HG02642 (cell line): ENCODE data around the gene LDB2.
"Not testable (repeated sequence)": the region's sequence is repeated elsewhere in the genome, so short reads cannot be mapped to it uniquely, and the experiment has no call there.

Experiments
- ATAC-seq: cut with Tn5 transposase; IDR thresholded peaks from one replicate; pipeline ENCODE4 v1.9.1; 2021; ENCODE audit warnings: mild to moderate bottlenecking; ENCODE audit not compliant: unreplicated experiment, poor library complexity

Gene LDB2

DNA sequence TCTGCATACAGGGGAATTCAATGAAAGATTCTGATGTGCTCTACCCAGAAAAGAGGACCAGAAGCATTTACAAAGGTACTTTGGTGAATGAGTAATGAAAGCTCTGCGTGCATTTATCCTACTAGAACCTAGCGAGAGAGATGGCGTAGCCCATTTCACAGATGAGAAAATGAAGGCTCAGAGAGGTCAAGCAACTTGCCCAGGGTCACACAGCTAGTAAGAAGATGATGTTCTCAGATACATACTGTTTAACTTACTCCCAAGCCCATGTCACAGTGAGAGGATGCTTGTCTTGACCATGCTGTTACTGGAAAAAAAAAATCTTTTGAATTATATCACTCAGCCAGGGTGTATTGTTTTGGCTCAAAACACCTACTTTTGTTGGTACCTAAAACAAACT is 317.3 kb downstream of the LDB2 start:
- no peak for ATAC-seq

DNA sequence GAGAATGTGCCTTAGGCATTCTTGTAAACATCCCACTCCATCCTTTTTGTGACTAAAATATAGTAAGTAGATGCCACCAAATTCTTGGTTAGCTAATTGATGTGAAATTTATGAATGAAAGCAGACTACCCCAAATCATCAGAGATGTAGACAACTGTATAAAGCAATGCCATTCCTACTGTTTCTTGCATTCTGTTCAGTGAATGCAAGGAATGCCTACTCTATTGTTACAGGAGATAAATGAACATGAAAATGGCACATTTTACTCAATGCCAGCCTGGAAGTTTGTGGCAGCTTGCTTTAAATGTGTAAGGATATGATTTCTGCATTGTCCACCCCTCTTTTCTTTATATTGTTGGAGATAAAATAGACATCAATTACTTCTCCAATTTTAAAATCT is 317.9 kb downstream of the LDB2 start:
- no peak for ATAC-seq

DNA sequence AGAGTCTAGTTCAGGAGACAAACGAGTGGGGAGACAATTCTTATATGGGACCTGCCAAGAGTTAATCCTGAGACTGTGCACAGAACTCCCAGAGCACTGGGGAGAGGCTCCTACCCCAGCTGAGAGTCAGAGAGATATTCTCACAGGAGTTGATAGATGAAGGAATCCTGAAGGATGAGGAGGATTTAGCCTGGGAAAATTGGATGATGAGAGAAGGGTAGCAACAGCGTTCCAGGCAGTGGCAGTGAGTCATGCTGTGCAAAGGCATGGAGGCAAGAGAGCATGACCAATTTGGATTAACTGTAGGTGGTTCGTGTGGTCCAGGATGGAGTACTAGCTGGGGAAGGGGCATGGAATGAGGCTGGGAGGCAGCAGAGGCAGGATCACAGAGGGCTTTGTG is 318.6 kb downstream of the LDB2 start:
- ATAC-seq: no peak

DNA sequence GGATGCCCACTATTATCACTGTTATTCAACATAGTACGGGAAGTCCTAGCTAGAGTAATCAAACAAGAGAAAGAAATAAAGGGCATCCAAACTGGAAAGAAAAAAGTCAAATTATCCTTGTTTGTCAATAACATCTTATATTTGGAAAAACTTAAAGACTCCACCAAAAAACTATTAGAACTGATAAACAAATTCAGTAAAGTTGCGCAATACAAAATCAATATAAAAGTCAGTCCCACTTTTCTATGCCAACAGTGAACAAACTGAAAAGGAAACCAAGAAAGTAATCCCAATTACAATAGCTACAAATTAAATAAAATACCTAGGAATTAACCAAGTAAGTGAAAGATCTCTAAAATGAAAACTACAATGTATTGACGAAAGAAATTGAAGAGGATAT is 321.3 kb downstream of the LDB2 start:
- no peak for ATAC-seq

DNA sequence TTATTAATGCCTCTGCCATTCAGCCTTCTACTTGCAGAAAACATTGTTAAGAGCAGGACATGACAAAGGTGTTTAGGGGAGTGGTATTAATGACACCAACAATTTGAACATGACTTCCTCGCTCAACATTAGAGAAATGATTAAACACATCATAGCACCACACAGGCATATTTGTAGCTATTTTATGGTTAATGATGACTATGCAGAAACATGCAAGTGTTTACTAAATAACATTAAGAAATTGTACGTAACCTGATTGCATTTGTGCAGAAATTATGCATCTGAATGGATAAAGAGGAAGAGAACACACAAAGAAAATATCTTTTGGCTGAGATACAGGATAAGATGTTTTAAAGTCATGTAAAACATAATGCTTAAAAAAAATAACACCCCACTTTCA is 323.5 kb downstream of the LDB2 start:
- no peak for ATAC-seq

DNA sequence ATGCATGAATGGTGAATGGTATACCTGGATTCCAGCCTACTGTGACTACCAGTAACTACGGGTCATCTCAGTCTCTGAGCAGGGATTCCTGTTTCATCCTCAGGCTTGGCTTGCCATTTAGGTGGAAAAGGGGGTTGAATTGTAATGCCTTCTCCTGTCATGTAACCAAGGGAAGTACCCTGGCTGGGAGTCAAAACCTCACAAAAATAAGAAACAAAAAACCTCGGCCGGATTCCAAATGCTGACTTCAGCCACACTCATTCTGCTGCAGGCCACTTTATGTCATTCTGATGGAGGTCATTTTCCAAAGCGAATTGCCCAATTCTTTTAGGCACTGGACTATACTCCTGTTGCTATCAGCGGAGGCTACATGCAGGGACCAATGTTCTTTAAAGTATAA is 324.7 kb downstream of the LDB2 start:
- ATAC-seq: no peak

DNA sequence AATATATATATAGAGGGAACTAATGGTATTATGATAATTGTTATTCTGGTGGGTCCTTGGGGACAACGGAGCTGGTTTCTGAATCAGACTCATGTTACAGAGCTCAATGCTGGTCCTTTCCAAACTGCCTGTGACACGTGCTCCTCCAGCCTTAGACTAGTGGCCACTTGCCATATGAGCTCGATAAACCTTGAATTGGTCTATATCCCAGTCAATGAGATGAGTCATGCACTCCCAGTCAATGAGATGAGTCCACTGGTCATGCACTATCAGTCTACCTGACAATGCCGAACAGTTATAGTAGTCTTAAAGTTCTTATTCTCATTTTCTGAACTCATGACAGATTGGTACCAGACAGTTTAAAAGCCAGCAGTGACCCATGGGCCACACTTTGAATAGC is 325.2 kb downstream of the LDB2 start:
- no peak for ATAC-seq

DNA sequence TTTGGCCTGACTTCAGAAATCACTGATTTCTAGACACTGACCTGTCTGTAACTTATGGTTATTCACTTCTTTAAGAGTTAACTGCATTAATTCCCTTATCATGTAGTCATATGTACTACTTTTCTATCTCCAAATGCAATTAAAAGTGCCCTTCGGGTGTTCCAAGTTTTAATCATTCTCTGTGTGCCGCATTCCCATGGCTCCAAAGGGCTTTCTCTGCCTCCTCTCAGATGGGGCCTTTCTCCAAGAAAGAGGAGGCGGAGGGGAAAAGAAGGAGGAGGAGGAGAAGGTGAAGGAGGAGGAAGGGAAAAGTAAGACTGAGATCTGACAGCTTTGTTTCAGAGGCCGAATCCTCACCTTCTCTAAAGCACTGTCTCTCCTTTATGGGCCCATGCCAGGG is 325.8 kb downstream of the LDB2 start:
- no peak for ATAC-seq

DNA sequence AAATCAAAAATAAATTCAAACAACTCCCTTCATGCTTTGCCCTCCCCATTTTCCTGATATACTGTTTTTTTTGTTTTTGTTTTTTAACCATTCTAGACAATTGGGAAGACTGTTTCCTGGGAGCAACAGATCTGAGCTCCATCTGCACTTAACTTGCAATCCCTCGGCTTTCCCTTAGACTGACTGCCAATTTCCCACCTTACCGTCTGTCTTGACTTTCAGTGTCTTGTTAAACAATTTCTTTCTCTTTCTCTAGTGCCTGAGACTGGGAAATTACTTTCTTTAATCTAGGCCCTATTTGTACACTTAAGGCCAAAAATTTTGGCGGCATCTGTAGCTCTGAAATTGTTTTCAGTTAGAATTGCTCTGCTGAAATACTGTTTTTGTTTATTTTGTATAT is 326.3 kb downstream of the LDB2 start:
- ATAC-seq: no peak

DNA sequence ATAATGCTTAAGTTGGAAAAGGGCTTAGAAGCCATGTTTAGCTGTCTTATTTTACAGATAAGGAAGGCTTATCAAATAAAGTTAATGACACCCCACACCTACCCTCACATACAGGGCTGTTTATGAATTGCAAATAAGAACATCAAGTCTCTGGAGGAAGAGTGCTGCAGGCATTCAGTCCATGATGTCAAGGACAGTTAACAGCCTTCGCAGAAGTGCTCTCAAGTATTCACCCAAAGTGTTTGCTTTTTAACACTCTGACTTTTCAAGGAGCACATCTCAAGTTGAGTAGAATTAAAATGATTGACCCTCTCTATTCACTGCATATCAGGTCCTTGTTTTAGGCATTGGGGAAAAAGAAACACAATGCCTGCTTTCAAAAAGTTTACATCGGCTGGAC is 328.7 kb downstream of the LDB2 start:
- ATAC-seq: no peak

DNA sequence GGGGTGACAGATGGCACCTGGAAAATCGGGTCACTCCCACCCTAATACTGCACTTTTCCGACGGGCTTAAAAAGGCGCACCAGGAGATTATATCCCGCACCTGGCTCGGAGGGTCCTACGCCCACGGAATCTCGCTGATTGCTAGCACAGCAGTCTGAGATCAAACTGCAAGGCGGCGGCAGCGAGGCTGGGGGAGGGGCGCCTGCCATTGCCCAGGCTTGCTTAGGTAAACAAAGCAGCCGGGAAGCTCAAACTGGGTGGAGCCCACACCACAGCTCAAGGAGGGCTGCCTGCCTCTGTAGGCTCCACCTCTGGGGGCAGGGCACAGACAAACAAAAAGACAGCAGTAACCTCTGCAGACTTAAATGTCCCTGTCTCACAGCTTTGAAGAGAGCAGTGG is 341.1 kb downstream of the LDB2 start:
- not testable (repeated sequence) for ATAC-seq

DNA sequence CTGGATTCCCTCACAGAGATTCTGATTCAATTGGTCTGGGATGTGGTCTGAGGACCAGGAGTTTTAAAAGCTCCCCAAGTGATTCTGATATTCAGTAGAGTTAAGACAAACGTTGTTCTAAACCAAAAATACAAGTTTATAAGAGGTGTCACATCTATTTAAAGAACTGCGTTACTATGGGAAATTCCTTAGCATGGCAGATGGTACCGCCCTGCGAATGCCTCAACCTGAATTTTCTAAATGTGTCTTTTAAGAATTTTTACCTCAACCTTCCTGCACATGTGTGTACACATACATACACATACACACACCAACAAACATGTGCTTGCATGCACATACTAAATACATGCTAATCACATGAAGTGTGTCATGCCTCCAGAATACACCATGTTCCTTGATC is 343.3 kb downstream of the LDB2 start:
- no peak for ATAC-seq

DNA sequence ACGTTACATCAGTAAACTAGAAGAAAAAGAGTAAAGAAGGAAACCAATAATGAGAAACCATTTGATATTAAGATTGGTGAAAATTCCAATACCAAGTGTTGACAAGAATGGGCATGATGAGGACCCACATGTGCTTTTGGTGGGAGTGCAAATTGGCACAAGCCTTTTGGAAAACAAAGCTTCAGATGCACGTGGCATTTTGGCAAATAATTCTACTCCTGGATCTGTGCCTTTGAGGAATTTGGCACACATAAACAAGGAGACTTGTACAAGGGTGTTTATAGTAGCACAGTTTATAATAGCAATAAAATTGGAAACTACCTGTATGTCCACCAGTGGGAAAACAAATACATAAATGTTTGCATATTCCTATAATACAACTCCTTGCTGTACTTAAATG is 347.9 kb downstream of the LDB2 start:
- no peak for ATAC-seq

DNA sequence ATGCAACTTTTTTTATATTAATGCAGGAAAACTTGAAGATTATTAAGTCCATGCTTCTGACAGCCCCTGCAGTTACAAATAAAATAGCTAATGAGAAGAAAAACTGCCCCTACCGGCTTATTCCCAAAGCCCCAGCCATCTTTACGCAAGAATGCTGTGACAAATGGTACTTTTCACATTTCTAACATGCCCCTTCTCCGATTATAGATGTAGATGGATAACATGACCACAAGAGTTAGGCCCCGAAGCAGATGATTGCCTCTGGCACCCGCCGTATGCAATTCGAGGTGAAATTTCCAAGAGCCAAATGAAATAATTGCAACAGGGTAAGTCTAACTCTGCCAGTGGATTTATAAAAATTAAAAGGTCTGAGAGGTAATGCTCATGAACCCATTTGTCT is 352.8 kb downstream of the LDB2 start:
- no peak for ATAC-seq

DNA sequence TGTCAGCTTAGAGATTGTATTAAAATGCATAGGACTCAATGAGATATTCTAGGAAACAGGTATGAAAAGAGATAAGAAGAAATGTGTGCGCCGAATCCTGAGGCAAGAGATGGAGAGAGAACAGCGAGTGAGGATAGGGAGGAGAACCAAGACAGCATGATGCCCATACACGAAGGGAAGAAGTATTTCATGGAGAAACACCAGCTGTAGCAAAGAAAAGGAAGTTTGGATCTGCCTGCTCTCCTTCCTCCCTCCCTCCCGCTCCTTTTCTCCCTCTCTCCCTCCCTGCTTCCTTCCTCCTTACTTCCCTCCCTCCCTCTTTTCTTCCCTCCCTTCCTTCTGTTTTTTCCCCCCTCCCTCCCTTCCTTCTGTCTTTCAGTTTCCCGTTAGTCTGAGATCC is 353.6 kb downstream of the LDB2 start:
- no peak for ATAC-seq

DNA sequence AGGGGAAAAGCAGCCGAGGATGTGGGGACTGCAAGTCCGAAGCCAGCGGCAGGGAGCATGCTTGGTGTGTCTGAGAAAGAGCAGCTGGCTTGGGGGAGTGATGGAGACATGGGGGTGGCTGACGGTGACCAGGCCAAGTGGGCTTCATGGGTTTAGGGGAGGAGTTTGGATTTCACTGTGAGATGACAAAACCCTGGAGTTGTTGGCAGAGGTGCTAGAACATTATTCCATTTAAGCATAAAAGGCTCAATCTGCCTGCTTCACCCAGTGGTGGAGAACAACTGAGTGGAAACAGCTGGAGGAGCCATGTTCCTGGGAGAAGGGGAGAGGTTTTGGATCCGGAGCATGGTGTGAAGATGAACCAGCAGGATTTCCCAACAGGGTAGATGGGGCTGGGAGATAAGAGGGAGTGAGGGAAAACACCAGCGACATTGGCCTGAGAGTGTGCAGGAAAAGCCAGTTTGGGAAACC is 354.2 kb downstream of the LDB2 start:
- ATAC-seq: no peak

DNA sequence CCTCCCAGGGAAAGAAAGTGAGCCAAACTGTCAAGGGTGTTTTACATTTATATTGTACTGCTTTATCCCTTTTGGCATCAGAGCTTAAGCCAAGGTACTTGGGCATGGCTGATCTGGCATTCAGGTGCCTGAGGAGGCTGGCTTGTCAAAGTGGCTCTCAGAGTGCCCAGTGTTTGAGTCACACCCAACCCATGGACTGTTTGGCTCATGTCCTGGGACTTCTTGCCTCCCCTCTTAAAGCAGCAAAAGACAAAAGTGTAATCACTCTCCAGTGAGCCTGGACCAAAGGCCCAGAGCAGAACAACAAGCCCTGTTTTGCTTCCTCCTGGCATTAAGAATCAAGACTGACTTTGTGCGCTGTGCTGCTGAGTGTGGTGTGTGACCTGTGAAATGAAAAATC is 360.5 kb downstream of the LDB2 start:
- ATAC-seq: no peak

DNA sequence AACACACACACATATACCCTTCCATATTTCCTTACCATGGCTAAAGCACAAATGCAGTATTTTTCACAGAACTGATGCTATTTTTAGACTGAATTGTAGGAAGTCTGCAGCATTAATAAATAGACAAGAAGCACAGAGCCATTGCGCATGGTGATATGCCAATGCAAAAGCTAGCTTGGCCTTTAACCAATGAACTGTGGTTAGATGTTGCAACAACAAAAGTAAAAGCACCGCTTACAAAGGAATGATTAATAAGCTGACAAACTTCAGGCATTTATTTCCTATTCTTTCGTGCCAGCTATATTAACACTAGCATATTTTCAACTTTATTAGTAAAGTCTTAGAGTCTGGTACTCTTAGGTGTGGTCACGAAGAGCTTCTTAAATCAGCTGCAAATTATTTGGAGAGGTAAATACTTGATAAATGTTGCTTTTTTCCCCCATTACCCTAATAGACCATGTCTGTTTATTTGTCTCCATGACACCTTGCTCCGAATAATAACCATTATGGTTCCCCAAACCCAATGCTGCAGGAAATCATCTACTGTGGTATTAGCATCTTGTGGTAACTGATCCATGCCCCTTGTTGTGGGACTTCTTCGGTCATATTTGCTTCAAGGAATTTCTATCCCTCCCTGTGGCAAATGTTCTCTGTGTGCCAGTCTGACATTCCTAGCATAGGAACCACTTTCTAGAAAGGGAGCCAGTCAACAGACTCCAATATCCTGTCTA is 366.0 kb downstream of the LDB2 start:
- no peak for ATAC-seq

DNA sequence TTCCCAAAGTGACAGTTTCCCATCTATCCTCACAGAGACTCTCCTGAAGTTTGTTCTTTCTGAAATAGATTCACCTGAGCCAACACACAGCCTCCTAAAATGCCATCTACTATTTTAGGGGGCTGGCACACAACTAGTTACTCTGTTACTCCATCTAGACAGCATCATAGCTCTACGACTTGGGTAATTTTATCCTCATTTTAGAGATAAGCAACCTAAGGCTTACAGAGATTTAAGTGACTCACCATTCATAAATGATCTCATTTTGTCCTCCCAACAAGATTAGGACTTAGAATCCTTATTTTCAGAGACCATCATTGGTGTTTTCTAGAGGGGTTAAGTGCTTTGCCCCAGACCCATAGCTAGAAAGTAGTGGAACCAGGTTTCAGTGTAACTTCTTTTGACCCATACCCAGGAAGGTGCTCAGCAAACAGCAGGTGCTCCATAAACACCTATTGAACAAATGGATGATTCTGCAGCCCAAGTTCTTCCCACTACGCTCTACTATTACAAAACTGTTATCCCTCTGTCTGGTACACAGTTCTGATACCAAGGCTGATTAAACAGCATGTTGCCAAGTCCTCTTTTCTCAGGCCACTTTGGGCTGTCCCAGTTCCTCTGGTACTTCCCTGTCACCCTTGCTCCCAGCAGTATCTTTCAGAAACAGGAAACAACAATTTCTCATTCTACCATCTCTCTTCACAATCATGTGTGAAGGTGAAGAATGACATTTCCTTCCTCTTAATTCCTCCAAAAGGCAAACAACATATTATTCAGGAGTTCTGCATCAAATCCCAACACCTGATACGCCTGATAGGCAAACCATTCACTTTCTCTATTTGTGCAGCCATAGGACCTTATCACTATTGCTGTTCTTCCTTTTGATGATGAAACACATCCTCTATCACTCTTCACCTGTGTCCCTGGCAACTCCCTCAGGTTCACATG is 367.5 kb downstream of the LDB2 start:
- ATAC-seq: no peak

DNA sequence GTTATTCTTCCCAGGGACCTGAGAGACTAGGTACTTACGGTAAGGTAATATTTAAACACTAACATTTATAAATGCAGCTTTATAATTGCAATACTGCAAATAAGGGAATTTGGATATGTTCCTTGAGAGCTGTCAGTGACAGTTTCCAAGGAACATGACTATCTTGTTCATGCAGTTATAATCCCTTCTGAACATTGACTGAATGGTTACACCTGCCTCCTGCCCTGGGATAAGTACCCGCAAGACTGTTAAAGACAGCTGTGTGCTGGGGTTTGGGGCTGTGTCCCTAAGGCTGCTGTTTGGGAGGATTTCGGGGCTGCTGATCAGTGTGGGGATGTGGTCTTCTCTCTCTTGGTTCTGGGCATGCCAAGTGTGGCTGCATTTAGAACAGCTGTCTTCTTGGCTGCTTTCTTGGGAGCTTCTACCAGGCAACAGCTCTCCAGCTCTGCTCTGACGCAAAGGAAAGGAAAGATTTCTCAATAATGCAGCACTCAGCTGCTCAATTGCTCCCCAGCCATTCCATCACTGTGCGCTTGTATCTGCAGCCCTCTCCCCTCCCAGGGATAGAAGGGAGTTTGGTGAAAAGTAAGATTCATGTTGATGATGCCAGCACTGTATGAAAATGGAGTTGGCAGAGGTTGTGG is 373.4 kb downstream of the LDB2 start:
- ATAC-seq: no peak

DNA sequence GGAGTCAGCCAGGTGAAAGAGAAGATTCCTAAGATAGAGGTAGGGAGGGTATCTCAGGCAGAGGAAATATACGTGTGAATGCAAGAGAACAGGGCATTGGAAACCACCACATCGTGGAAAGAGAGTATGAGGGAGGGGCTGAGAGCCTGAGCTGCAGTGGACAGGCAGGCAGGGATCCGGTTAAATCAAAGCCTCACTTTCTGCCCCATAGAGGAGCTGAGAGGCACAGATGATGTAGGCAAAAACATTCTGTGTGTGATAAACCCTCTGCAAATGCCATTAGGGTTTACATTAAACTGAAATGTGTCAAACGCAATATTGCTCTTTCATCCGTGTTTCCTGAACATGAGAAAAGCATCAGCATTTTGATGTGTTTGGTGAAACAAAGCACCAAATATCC is 374.0 kb downstream of the LDB2 start:
- ATAC-seq: no peak
